K562 (cell line): ENCODE results near the gene GPC1.

Experiments used
- EHMT2 ChIP-seq: fragments of 450-650 bp; IDR thresholded peaks from 2 replicates; pipeline ENCODE4 v1.6.1; 2018; ENCODE audit warnings: antibody characterized with exemption
- EZH2 ChIP-seq: IDR thresholded peaks from 2 replicates; pipeline ENCODE4 v1.6.1; 2012; ENCODE audit warnings: low read depth, mild to moderate bottlenecking, inconsistent platforms, low read length, borderline replicate concordance
- NRF1 ChIP-seq, 2 experiments: fragments of 450-650 bp; IDR thresholded peaks in 1 of 2; conservative IDR thresholded peaks in 1 of 2; 2 replicates each; pipeline ENCODE4 v1.6.1; 2014; ENCODE audit warnings: mild to moderate bottlenecking in 2 of 2
- ZNF24 ChIP-seq: fragments of 450-650 bp; IDR thresholded peaks from 2 replicates; pipeline ENCODE4 v1.6.1; 2016
- ZNF707 ChIP-seq: fragments of 250-450 bp; sonication (Bioruptor Pico); conservative IDR thresholded peaks from 2 replicates; pipeline ENCODE4 v1.8.0; 2022; ENCODE audit warnings: inconsistent platforms, mild to moderate bottlenecking, moderate library complexity
- TF ChIP-seq, protein P1 (sequence below), 2 experiments: fragments of 450-650 bp; formaldehyde crosslinking in 1 of 2; IDR thresholded peaks; 2 replicates each; pipeline versions ENCODE4 v1.4.0 to v1.6.1; 2014 to 2020; ENCODE audit warnings: mild to moderate bottlenecking in 2 of 2, borderline replicate concordance in 1 of 2, low read depth in 1 of 2

- TF ChIP-seq NRF1 (conservative IDR thresholded peaks at IDR 0.05 in 1 of 2, IDR thresholded peaks at IDR 0.05 in 1 of 2) (no peak), EHMT2 (no peak), ZNF707 (no peak), EZH2 (no peak), ZNF24 (no peak)
- TF ChIP-seq, protein P1, sequence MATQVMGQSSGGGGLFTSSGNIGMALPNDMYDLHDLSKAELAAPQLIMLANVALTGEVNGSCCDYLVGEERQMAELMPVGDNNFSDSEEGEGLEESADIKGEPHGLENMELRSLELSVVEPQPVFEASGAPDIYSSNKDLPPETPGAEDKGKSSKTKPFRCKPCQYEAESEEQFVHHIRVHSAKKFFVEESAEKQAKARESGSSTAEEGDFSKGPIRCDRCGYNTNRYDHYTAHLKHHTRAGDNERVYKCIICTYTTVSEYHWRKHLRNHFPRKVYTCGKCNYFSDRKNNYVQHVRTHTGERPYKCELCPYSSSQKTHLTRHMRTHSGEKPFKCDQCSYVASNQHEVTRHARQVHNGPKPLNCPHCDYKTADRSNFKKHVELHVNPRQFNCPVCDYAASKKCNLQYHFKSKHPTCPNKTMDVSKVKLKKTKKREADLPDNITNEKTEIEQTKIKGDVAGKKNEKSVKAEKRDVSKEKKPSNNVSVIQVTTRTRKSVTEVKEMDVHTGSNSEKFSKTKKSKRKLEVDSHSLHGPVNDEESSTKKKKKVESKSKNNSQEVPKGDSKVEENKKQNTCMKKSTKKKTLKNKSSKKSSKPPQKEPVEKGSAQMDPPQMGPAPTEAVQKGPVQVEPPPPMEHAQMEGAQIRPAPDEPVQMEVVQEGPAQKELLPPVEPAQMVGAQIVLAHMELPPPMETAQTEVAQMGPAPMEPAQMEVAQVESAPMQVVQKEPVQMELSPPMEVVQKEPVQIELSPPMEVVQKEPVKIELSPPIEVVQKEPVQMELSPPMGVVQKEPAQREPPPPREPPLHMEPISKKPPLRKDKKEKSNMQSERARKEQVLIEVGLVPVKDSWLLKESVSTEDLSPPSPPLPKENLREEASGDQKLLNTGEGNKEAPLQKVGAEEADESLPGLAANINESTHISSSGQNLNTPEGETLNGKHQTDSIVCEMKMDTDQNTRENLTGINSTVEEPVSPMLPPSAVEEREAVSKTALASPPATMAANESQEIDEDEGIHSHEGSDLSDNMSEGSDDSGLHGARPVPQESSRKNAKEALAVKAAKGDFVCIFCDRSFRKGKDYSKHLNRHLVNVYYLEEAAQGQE (IDR thresholded peaks at IDR 0.05; ENCODE audit: borderline replicate concordance) = no peak
- TF ChIP-seq, protein P1 (CRISPR knock-in tag; IDR thresholded peaks at IDR 0.05; ENCODE audit: low read depth) = no peak
Measured at GRCh38 chr2:240462707-240463273, 27.3 kb downstream of the GPC1 start.
